ENCODE results near the gene DPYD.

Gene DPYD

DNA sequence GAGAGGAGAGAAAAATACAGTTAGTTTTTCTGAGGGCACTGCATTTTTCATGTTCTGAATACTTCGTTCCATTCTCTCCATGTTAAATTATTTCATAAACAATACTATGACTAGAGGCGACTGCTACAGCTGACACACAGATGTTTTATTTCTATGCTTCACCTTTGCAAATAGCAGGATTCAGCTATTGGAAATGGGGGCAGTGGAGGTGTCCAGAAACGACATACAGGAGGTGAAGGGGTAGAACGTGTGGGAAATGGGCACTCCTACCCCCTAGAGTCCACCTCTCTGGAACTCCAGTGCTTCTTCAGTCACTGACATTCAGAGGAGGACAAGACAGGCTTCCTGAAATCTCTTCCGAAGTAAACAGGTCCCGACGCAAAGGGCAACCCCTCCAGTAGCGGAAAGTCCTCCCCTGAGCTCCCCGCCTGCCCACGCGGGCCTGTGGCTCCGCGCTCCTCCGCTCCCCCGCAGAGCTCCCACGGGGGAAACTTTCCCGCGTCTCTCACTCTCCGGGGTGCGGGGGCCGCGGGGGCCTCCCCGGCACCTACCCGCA lies 480 bp downstream of the DPYD start:
- DNase-seq (ENCODE audit: low spot score) = no peak
- in situ Hi-C loops (cut with MboI; ENCODE audit: low sequenced_read_pairs, unreplicated experiment) = no loop called here

DNA sequence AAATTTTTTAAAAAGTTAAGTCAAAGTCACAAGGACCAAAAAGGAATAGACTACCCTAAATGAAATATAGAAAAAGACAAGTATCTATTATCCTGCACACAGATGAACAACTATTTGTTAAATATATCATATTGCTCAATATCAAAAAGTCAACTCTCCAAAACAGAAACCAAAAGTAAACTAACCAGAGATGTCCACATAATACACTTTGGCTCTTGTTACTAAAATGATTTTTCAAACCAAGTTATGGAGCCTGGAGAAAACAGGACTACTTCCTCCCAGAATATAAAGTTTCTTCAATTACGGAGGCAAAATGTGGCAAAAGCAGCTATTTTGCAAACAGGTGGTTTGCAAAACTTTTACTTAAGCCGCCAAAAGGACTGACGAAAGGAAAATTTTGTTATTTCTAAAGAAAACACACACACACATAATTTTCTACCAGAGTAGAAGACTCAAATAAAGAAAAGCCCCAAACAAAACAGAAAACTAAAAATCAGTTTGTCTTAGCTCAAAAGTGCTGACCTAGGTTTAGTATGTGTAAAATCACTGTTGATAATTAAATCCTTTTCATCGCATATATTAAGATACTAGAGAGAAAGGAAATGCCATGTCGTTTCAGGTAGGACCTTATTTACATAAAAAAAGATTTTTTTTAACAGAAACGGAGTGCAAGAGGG lies 1.1 kb downstream of the DPYD start:
- TF ChIP-seq, protein P1, sequence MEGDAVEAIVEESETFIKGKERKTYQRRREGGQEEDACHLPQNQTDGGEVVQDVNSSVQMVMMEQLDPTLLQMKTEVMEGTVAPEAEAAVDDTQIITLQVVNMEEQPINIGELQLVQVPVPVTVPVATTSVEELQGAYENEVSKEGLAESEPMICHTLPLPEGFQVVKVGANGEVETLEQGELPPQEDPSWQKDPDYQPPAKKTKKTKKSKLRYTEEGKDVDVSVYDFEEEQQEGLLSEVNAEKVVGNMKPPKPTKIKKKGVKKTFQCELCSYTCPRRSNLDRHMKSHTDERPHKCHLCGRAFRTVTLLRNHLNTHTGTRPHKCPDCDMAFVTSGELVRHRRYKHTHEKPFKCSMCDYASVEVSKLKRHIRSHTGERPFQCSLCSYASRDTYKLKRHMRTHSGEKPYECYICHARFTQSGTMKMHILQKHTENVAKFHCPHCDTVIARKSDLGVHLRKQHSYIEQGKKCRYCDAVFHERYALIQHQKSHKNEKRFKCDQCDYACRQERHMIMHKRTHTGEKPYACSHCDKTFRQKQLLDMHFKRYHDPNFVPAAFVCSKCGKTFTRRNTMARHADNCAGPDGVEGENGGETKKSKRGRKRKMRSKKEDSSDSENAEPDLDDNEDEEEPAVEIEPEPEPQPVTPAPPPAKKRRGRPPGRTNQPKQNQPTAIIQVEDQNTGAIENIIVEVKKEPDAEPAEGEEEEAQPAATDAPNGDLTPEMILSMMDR (IDR thresholded peaks at IDR 0.05; ENCODE audit: borderline replicate concordance, control extremely low read depth, extremely low read depth, insufficient read depth, missing control alignments) = no peak
- in situ Hi-C loops (cut with MboI; ENCODE audit: low sequenced_read_pairs, unreplicated experiment) = no loop called here
- DNase-seq (ENCODE audit: low spot score) = no peak

More for the DNA sequence above, 480 bp downstream of the DPYD start:
- TF ChIP-seq, protein P1 (IDR thresholded peaks at IDR 0.05; ENCODE audit: borderline replicate concordance, control extremely low read depth, extremely low read depth, insufficient read depth, missing control alignments) = no peak

DNA sequence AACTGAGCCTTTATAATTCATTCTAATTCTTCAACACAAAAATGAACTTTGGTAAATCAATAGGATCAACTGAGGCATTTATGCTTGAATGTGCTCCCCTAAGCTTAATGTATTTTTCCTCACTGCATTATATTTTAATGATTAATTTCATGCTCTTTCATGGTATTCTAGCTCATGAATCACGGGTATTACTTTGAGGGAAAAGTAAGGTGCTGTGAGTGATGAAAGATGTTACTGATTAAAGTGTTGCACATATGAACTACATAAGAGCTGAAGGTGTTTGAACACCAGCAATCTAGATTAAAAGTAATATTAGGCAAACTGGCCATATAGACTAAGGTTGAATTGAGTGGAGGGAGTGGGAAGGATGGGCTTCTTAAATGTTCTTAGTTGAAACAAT lies 1.9 kb downstream of the DPYD start:
- in situ Hi-C loops (cut with MboI; ENCODE audit: low sequenced_read_pairs, unreplicated experiment) = no loop called here
- no peak for DNase-seq (ENCODE audit: low spot score)
- TF ChIP-seq, protein P1 (IDR thresholded peaks at IDR 0.05; ENCODE audit: borderline replicate concordance, control extremely low read depth, extremely low read depth, insufficient read depth, missing control alignments) = no peak

DNA sequence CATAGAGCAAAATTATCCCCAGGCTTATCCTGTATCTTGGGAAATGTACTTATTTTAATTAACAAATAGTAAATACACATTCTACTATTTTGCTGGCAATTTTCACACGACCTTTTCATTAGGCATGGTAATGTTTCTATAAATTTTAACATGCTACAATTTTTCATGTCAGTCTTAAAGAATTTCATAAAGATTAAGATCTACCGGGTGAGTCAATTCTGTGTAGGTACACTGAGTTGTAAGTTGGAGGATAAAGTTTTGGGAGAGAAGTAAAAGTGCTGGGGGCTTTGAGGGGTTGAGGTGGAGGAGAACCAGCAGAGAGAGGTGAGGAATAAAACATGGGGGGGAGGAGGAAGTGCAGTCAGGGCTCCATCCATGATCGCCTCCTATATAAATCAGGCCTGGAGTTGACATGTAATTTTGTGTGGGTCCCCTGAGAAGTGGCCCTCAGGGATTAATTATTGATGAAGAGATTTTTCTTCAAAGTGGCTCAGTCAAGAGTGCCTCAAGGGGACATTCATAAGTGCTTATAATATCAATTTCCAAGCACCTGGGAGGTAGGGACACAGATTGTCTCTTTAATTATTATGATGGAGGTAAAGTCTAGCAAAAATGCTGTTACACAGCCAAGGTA lies 7.2 kb downstream of the DPYD start:
- in situ Hi-C loops (cut with MboI; ENCODE audit: low sequenced_read_pairs, unreplicated experiment) = no loop called here
- TF ChIP-seq, protein P1 (IDR thresholded peaks at IDR 0.05; ENCODE audit: borderline replicate concordance, control extremely low read depth, extremely low read depth, insufficient read depth, missing control alignments) = no peak
- no peak for DNase-seq (ENCODE audit: low spot score)

DNA sequence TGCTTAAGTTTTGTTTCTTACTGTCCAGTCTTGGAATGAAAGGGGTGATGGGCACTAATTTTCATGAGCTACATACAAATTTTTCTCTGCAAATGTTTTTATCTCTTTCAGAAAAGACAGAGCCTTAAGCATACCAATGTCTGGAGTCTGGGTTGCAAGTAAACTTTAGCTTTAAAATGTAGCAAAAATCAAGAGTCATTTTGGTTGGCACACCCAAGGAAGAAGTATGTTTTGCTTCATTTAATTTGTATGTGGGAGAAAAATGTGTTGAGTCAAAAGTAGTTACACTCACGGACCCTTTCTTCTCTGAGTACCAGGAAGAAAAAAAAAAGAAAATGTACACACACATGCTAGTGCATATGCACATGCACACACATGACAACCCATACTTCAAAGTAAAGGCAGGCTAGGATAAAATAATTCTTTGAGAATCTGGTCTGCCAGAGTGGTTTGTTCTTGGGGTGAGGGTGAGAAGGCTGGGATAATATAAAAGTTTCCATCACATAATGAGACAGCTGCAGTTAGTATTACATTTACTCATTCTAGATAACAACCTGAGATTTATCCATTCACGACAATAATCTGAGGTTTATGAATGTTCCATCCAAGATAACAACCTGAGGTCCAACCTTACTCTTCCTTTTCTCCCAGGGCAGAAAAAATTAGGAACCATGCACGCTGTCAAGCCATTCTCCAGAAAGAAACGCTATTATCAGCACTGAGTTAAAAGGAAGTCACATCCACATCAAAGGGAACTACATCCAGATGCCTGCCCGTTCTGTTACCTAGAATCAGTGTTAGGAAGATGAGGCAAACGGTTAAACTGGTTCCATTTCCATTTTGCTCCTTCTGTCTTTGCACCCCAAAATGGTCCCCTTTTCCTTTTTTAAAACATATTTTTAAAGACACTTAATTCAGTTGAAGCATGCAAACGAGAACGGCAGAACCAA lies 9.3 kb downstream of the DPYD start:
- in situ Hi-C loops (cut with MboI; ENCODE audit: low sequenced_read_pairs, unreplicated experiment) = no loop called here
- TF ChIP-seq, protein P1 (IDR thresholded peaks at IDR 0.05; ENCODE audit: borderline replicate concordance, control extremely low read depth, extremely low read depth, insufficient read depth, missing control alignments) = no peak
- no peak for DNase-seq (ENCODE audit: low spot score)

DNA sequence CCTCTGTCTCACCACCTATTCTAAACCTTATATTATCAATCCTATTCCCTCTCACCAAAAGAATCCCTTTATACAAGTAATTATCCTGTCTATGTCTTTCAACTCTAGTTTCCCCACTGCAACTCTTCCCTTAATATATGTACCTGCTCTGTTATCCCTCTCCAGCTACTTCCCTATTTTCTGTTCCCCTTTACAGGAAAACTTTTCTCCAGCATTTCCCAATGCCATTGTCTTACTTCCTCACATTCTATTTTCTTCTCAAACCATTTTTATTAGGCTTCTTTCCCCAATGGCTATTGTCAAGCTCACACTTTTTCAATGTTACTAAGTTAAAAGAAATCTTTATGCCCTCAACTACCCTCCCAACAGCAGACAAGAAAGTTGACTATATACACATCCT lies 11.6 kb downstream of the DPYD start:
- in situ Hi-C loops (cut with MboI; ENCODE audit: low sequenced_read_pairs, unreplicated experiment) = no loop called here
- DNase-seq (ENCODE audit: low spot score) = no peak
- TF ChIP-seq, protein P1 (IDR thresholded peaks at IDR 0.05; ENCODE audit: borderline replicate concordance, control extremely low read depth, extremely low read depth, insufficient read depth, missing control alignments) = no peak
